HG02588 (cell line): ENCODE measurements around the gene CSF2.
"Not testable (repeated sequence)": the region's sequence is repeated elsewhere in the genome, so short reads cannot be mapped to it uniquely, and the experiment has no call there.

Source experiments
- ATAC-seq: cut with Tn5 transposase; IDR thresholded peaks from one replicate; pipeline ENCODE4 v1.9.1; 2021; ENCODE audit warnings: mild to moderate bottlenecking, moderate library complexity; ENCODE audit not compliant: unreplicated experiment

Gene CSF2

DNA sequence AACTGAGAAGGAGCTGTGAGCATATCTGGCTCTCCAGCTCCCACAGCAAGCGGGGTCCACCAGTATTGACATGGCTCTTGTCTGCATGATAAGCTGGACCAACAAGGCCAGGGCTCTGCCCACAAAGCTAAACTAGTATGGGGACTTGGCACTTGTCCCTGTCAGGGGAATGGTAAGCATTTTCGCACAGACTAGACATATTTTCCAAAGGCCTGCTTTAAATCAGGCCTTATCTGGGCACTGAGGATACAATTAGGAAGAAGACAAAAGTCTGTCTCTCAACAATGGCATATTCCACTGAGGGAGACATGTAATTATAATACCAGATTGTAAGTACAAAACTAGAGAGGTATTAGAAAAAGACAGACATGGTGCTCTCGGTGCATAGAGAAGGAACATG is 32.1 kb downstream of the CSF2 start:
- no peak for ATAC-seq

DNA sequence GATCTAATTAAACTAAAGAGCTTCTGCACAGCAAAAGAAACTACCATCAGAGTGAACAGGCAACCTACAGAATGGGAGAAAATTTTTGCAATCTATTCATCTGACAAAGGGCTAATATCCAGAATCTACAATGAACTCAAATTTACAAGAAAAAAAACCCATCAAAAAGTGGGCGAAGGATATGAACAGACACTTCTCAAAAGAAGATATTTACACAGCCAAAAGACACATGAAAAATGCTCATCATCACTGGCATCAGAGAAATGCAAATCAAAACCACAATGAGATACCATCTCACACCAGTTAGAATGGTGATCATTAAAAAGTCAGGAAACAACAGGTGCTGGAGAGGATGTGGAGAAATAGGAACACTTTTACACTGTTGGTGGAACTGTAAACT is 34.9 kb downstream of the CSF2 start:
- ATAC-seq: not testable (repeated sequence)

DNA sequence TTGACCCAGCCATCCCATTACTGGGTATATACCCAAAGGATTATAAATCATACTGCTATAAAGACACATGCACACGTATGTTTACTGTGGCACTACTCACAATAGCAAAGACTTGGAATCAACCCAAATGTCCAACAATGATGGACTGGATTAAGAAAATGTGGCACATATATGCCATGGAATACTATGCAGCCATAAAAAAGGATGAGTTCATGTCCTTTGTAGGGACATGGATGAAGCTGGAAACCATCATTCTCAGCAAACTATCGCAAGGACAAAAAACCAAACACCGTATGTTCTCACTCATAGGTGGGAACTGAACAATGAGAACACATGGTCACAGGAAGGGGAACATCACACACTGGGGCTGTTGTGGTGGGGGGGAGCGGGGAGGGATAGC is 35.4 kb downstream of the CSF2 start:
- ATAC-seq: not testable (repeated sequence)

- no peak for ATAC-seq
Observed at GRCh38 chr5:132109494-132110053, 36.0 kb downstream of the CSF2 start.

GRCh38 chr5:132110195-132110594 is 36.6 kb downstream of the CSF2 start:
- no peak for ATAC-seq

- ATAC-seq: no peak
Observed at GRCh38 chr5:132110930-132111329, 37.3 kb downstream of the CSF2 start.

DNA sequence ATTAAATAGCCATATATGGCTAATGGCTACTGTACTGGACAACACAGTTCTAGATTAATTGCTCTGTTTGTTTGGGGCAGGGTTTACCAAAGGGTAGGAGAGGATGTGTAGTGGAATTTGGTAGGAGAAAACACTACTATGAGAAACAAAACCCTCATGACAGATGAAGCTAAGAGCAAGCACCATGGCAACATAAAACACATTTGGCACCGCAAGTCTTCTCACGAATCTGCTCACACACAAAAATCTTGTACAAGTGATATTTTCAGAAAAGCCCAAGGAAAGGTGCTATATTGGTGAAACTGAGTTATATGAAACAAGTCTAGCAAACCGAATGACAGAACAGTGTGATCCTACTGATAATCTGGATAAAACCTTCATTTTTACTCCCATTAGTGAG is 38.5 kb downstream of the CSF2 start:
- no peak for ATAC-seq

DNA sequence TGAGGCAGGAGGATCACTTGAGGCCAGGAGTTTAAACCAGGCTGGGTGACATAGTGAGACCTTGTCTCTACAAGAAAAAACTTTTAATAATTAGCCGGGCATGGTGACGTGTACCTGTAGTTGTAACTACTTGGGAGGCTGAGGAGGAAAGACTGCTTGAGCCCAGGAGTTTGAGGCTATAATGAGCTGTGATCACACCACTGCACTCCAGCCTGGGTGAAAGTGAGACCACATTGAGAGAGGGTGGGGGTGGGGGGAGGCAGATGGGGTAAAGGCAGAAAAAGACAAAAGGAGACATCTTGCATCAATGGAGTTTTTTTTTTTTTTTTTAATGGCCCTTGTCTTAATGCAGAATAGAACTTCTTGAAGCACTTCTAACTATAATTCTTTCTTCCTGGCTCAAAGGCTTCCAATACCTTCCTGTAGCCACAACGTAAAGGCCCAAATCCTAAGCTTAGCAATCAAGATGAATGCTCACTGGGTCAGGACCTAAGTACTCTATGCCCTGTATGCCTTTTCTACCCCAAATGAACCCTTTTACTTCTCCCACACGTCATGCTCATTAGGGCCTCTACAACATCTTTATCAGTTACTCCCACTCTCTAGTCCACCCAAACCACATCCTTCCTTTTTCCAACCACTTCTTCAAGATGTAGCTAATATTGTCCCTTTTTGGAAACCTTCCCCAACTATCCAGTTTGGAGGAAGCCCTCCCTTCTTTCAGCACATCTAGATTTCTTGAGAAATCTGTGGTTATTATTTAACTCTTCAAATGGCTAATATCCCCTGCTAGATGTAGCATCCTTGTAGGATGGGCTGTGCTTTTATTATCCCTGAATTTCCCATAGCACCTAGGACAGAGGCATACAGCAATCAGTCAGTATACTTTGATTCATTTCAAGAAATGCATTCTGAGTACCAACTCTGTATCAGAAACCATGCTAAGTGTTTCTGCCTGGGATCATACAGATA is 40.8 kb downstream of the CSF2 start:
- no peak for ATAC-seq

DNA sequence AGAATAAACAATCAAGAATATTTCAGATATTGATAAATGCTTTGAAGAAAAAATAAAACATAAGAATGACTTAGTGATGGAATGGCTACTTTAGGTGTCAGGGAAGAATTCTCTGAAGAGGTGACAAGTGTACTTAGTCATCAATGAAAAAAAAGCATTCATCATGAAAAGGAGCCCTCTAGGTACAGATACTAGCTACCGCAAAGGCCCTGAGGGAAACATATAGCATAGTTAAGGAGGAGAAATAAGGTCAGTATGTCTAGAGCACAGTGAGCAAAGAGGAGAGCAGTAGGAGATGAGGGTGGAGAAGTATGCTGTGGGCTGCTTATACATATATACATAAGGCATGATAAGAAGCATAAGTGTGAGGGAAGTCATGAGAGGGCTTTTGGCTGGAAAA is 41.8 kb downstream of the CSF2 start:
- no peak for ATAC-seq

DNA sequence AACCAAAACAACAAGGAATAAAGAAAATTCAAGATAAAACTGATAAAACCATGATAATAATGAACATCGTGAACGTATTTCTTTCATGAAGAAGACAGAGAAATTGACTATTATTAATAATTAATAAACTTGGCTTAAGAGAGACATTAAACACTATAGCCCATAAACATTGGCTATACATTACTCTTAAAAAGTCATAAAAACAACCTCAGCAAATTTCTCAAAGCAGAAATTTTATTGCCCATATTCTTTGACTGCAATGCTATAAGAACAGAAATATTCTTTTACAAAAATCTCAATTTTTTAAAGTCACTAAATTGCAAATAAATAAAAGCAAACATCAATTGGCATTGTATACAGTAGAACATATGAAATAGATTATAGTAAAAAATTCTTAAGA is 42.5 kb downstream of the CSF2 start:
- no peak for ATAC-seq

GRCh38 chr5:132116909-132117489 is 43.4 kb downstream of the CSF2 start:
- not testable (repeated sequence) for ATAC-seq

- not testable (repeated sequence) for ATAC-seq
Observed at GRCh38 chr5:132120717-132121116, 47.1 kb downstream of the CSF2 start.

DNA sequence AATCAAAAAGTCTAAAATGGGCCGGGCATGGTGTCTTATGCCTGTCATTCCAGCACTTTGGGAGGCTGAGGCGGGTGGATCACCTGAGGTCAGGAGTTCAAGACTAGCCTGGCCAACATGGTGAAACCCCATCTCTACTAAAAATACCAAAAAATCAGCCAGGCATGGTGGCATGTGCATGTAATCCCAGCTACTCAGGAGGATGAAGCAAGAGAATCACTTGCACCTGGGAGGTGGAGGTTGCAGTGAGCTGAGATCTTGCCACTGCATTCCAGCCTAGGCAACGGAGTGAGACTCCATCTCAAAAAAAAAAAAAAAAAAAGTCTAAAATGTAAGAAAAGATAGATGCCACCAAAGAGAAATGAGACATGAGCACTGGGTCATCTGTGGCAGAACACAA is 49.4 kb downstream of the CSF2 start:
- not testable (repeated sequence) for ATAC-seq

- ATAC-seq: not testable (repeated sequence)
Observed at GRCh38 chr5:132123578-132123977, 50.0 kb downstream of the CSF2 start.
